Tibial nerve (tissue), 4 donors: Measurements from ENCODE around the gene MMP1. TPM values are rescaled to one million over a fixed set of nuclear protein-coding genes. Genes with fewer than 3 reads are reported as not detected.

Source experiments
- DNase-seq, 2 donors: peaks; one replicate each; pipeline ENCODE4 v3.0.0-alpha.2; 2019; ENCODE audit warnings: low spot score in 2 of 2
- H3K27ac ChIP-seq, 4 donors: fragments of 200-600 bp; sonication (generic) in 3 of 4; one replicate each; pipeline ENCODE4 v1.5.1; 2017 to 2019; ENCODE audit warnings: mild to moderate bottlenecking in 1 of 4
- H3K27me3 ChIP-seq, 2 donors: fragments of 200-600 bp; sonication (generic) in 1 of 2; one replicate each; pipeline versions ENCODE4 v1.5.1 to v1.6.0; 2017 to 2019
- H3K36me3 ChIP-seq, 3 donors: fragments of 200-600 bp; sonication (generic); one replicate each; pipeline ENCODE4 v1.5.1; 2018 to 2019
- H3K4me1 ChIP-seq, 4 donors: fragments of 200-600 bp; sonication (generic) in 3 of 4; one replicate each; pipeline ENCODE4 v1.5.1; 2017 to 2019
- H3K4me3 ChIP-seq, 4 donors: fragments of 200-600 bp; sonication (generic) in 3 of 4; one replicate each; pipeline ENCODE4 v1.5.1; 2017 to 2019; ENCODE audit warnings: mild to moderate bottlenecking in 1 of 4, moderate library complexity in 1 of 4
- H3K9me3 ChIP-seq, 4 donors: fragments of 200-600 bp; sonication (generic) in 3 of 4; one replicate each; pipeline ENCODE4 v1.5.1; 2017 to 2019
- EP300 ChIP-seq, 2 donors: sonication (generic); formaldehyde crosslinking; IDR thresholded peaks; one replicate each; pipeline ENCODE4 v1.6.1; 2017; ENCODE audit warnings: antibody characterized with exemption in 2 of 2, mild to moderate bottlenecking in 1 of 2
- POLR2A ChIP-seq, 2 donors: fragments of 450-650 bp; IDR thresholded peaks; one replicate each; pipeline ENCODE4 v1.6.1; 2017; ENCODE audit warnings: antibody characterized with exemption in 2 of 2, mild to moderate bottlenecking in 2 of 2, moderate library complexity in 2 of 2
- WGBS, 2 donors: methylation state at CpG; one replicate each; pipeline ENCODE4 v1.1.5; 2018; 5-methylcytosine and 5-hydroxymethylcytosine counted together
- total RNA-seq, 4 donors: library from RNA; depleted of rRNA; stranded (reverse); fragments of >200 nt; gene quantifications; one replicate each; pipeline ENCODE4 v1.1.0, GENCODE V29; 2016
- TF ChIP-seq, protein P1 (sequence below), 5 experiments: fragments of 200-600 bp in 3 of 5; fragments of 450-650 bp in 2 of 5; sonication (generic) in 3 of 5; IDR thresholded peaks; one replicate each; pipeline ENCODE4 v1.5.1; 2016 to 2019; ENCODE audit warnings: antibody characterized with exemption in 5 of 5, mild to moderate bottlenecking in 3 of 5, moderate library complexity in 2 of 5

The MMP1 gene
- total RNA-seq, 4 donors from 2014 or later: not detected

DNA sequence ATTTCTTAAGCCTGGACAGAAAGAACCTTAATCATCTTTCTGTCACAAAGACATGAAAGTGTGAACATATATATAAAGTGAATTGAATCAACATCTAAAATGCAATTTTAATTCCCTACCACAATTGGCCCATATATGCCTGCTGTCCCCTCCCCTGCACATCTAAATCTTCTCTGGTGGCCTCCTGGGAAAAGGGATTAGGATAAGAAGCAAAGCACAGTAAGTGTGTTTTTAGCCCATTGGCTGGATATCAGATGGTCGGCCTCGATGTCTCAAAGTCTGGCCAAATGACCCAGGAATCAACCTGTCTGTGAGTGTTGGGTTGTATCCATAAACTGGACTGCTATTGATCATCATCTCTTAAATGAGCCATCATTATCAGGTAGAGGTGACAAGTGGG is 39.7 kb upstream of the MMP1 start:
- no peak overlapping the region for H3K4me3 ChIP-seq
- no peaks in the 10 kb centered on the region for H3K27me3 ChIP-seq
- no peaks in the 10 kb centered on the region for H3K36me3 ChIP-seq
- no peak for DNase-seq
- no peaks in the 10 kb centered on the region for H3K9me3 ChIP-seq
- H3K4me1 ChIP-seq: no peaks in the 10 kb centered on the region
- no peak overlapping the region for H3K27ac ChIP-seq
- TF ChIP-seq EP300 (IDR thresholded peaks at IDR 0.05) (no peak), POLR2A (IDR thresholded peaks at IDR 0.05) (no peak)
- TF ChIP-seq, protein P1, sequence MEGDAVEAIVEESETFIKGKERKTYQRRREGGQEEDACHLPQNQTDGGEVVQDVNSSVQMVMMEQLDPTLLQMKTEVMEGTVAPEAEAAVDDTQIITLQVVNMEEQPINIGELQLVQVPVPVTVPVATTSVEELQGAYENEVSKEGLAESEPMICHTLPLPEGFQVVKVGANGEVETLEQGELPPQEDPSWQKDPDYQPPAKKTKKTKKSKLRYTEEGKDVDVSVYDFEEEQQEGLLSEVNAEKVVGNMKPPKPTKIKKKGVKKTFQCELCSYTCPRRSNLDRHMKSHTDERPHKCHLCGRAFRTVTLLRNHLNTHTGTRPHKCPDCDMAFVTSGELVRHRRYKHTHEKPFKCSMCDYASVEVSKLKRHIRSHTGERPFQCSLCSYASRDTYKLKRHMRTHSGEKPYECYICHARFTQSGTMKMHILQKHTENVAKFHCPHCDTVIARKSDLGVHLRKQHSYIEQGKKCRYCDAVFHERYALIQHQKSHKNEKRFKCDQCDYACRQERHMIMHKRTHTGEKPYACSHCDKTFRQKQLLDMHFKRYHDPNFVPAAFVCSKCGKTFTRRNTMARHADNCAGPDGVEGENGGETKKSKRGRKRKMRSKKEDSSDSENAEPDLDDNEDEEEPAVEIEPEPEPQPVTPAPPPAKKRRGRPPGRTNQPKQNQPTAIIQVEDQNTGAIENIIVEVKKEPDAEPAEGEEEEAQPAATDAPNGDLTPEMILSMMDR (IDR thresholded peaks at IDR 0.05): no peak
- 60 to 73% methylated on average over 2 of the region's 2 CpGs for WGBS, 2 donors

DNA sequence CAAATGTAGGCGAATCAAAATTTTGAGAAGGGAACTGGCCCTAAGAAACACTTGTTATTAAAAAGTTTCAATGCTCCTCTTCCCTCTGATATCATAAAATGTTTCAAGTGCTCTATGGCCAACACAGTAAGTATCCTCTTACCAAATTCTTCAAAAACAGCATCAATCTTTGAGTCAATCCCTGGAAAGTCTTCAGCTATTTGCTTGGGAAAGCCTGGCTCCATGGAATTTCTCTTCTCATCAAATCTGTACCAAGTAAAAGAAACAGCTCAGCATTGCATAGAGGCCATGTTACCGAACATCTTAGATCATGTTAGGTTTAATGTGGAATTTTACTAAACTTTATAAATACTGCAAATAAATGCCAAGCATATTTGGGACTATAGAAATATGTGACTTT is 39.2 kb upstream of the MMP1 start:
- Histone ChIP-seq H3K27me3 (no peaks in the 10 kb centered on the region), H3K4me3 (no peak overlapping the region), H3K27ac (no peak overlapping the region), H3K36me3 (no peaks in the 10 kb centered on the region), H3K9me3 (no peaks in the 10 kb centered on the region), H3K4me1 (no peaks in the 10 kb centered on the region)
- DNase-seq: no peak
- TF ChIP-seq POLR2A (IDR thresholded peaks at IDR 0.05) (no peak), EP300 (IDR thresholded peaks at IDR 0.05) (no peak)
- TF ChIP-seq, protein P1 (IDR thresholded peaks at IDR 0.05): no peak
- 84 to 87% methylated on average over 2 of the region's 2 CpGs for WGBS, 2 donors

DNA sequence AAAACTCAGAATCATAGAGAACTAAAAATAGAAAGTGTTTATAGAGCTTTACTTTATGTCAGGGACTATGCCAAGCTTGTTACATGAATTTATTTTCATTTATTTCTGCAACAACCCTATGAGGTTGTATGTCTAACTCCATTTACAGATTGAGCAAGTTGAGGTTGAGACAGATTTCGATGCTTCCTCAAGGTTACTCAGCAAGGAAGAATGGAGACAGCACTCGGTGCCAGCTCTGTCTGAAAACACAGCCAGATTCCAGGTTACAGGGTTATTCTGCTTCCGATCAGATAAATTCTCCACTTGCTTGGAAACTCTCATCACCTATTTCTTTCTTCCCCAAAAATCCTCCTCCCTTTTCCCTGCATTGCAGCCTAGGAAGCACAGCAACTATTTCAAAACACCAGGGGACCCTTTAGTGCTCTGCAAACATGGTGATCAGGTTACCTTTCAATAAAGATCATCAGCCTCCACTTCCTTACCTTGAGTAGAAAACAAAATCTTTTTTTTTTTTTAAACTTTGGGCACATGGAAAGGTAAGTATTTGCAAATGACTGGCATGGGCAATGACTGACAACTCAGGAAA is 38.4 kb upstream of the MMP1 start:
- 53 to 58% methylated on average over 3 of the region's 3 CpGs for WGBS, 2 donors
- TF ChIP-seq EP300 (IDR thresholded peaks at IDR 0.05) (peak in 1 of 2 donors; percentile 28), POLR2A (IDR thresholded peaks at IDR 0.05) (no peak)
- TF ChIP-seq, protein P1 (IDR thresholded peaks at IDR 0.05): no peak
- no peaks in the 10 kb centered on the region for H3K9me3 ChIP-seq
- H3K4me1 ChIP-seq: no peaks in the 10 kb centered on the region
- DNase-seq: peak in 1 of 2 donors; percentile 32
- no peak overlapping the region for H3K4me3 ChIP-seq
- no peak overlapping the region for H3K27ac ChIP-seq
- H3K27me3 ChIP-seq: no peaks in the 10 kb centered on the region
- no peaks in the 10 kb centered on the region for H3K36me3 ChIP-seq

GRCh38 chr11:102833731-102834130 is 35.8 kb upstream of the MMP1 start:
- H3K27ac ChIP-seq: no peak overlapping the region
- H3K4me3 ChIP-seq: no peak overlapping the region
- H3K36me3 ChIP-seq: no peaks in the 10 kb centered on the region
- no peaks in the 10 kb centered on the region for H3K27me3 ChIP-seq
- H3K4me1 ChIP-seq: no peaks in the 10 kb centered on the region
- no peaks in the 10 kb centered on the region for H3K9me3 ChIP-seq
- WGBS, 2 donors: 89 to 92% methylated on average over 2 of the region's 2 CpGs
- no peak for DNase-seq
- TF ChIP-seq, protein P1 (IDR thresholded peaks at IDR 0.05): no peak
- TF ChIP-seq EP300 (IDR thresholded peaks at IDR 0.05): peak in 1 of 2 donors; percentile 9

DNA sequence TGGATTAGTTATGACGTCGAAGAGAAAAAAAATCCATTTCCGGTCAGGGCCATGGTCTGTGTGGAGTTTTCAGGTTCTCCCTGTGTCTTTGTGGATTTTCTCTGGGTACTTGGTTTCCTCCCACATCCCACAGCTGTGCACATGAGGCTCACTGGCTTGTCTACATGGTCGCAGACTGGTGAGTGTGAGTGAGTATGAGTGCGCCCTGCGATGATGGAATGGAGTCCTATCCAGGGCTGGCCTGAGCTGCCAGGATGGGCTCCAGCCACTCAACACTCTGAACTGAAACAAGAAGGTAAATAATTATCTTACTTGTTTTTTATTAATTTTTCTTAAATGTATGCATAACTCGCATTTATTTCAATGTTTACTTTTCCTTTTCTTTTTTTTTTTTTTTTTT is 34.7 kb upstream of the MMP1 start:
- no peaks in the 10 kb centered on the region for H3K36me3 ChIP-seq
- H3K4me1 ChIP-seq: no peaks in the 10 kb centered on the region
- no peak overlapping the region for H3K27ac ChIP-seq
- no peak for DNase-seq
- H3K4me3 ChIP-seq: no peak overlapping the region
- no peaks in the 10 kb centered on the region for H3K27me3 ChIP-seq
- WGBS, 2 donors: 93 to 95% methylated on average over 7 of the region's 7 CpGs
- no peaks in the 10 kb centered on the region for H3K9me3 ChIP-seq
- TF ChIP-seq EP300 (IDR thresholded peaks at IDR 0.05): no peak
- no peak for TF ChIP-seq POLR2A (IDR thresholded peaks at IDR 0.05)
- TF ChIP-seq, protein P1 (IDR thresholded peaks at IDR 0.05): no peak
